Natural killer cell (primary cell): ENCODE measurements around the gene POMGNT1. TPM values are rescaled to one million over a fixed set of nuclear protein-coding genes. Genes with fewer than 3 reads are reported as not detected.
"Not testable (repeated sequence)": the region's sequence is repeated elsewhere in the genome, so short reads cannot be mapped to it uniquely, and the experiment has no call there.

Source experiments
- ATAC-seq, 3 donors: fragments of 150-1000 bp in 2 of 3; fragments of 200-7000 bp in 1 of 3; cut with Tn5 transposase; 1 replicate in 1 of 3; 2 replicates in 2 of 3; pipeline ENCODE4 v1.10.0; 2021; ENCODE audit warnings: mild to moderate bottlenecking in 2 of 3, moderate library complexity in 2 of 3
- DNase-seq, 2 donors: peaks; one replicate each; pipeline versions ENCODE4 v3.0.0 to v3.0.0-alpha.2; 2013 to 2021; ENCODE audit warnings: mixed read lengths in 1 of 2
- H3K27ac ChIP-seq: one replicate; pipeline ENCODE4 v1.5.1; 2013; ENCODE audit warnings: mild to moderate bottlenecking, low read length
- H3K27me3 ChIP-seq: one replicate; pipeline ENCODE4 v1.6.1; 2013; ENCODE audit warnings: low read length; ENCODE audit not compliant: control insufficient read depth, insufficient read depth
- H3K36me3 ChIP-seq: one replicate; pipeline ENCODE4 v1.6.1; 2013; ENCODE audit warnings: low read length; ENCODE audit not compliant: control insufficient read depth, insufficient read depth
- H3K4me1 ChIP-seq: one replicate; pipeline ENCODE4 v1.6.1; 2013; ENCODE audit warnings: low read length; ENCODE audit not compliant: control insufficient read depth, insufficient read depth
- H3K4me3 ChIP-seq: one replicate; pipeline ENCODE4 v1.5.1; 2013; ENCODE audit warnings: low read length
- H3K9me3 ChIP-seq: one replicate; pipeline ENCODE4 v1.6.1; 2013; ENCODE audit warnings: low read length; ENCODE audit not compliant: control insufficient read depth, insufficient read depth
- H3K27ac Mint-ChIP-seq, 2 donors: one replicate each; pipeline ENCODE4 v1.8.0; 2022; ENCODE audit warnings: mild to moderate bottlenecking in 2 of 2, mixed read lengths in 2 of 2, moderate library complexity in 1 of 2
- H3K27me3 Mint-ChIP-seq, 2 donors: one replicate each; pipeline ENCODE4 v1.8.0; 2022; ENCODE audit warnings: low read depth in 2 of 2, mixed read lengths in 2 of 2
- H3K36me3 Mint-ChIP-seq: one replicate; pipeline ENCODE4 v1.8.0; 2022; ENCODE audit warnings: mixed read lengths
- H3K4me1 Mint-ChIP-seq, 2 donors: one replicate each; pipeline ENCODE4 v1.8.0; 2022; ENCODE audit warnings: mixed read lengths in 2 of 2
- H3K4me3 Mint-ChIP-seq: one replicate; pipeline ENCODE4 v1.8.0; 2022; ENCODE audit warnings: mild to moderate bottlenecking, moderate library complexity, mixed read lengths
- H3K9me3 Mint-ChIP-seq, 2 donors: one replicate each; pipeline ENCODE4 v1.8.0; 2022; ENCODE audit warnings: mixed read lengths in 2 of 2
- CTCF ChIP-seq: fragments of 200-600 bp; IDR thresholded peaks from one replicate; pipeline ENCODE4 v1.8.0; 2022; ENCODE audit warnings: antibody characterized with exemption
- WGBS: methylation state at CpG from one replicate; pipeline ENCODE4 v1.1.7; 2013; ENCODE audit warnings: missing lambda C conversion rate; ENCODE audit not compliant: insufficient coverage; 5-methylcytosine and 5-hydroxymethylcytosine counted together
- intact Hi-C: fragments of 100-400 bp; cut with micrococcal nuclease; formaldehyde crosslinking; loops from one replicate; pipeline ENCODE4 v1.14.2; 2022
- total RNA-seq, 4 donors: library from RNA; stranded (reverse); fragments of 120-200 nt in 1 of 4; gene quantifications; one replicate each; pipeline versions ENCODE4 v1.2.3 to v1.2.4, GENCODE V29; 2013 to 2022

The POMGNT1 gene
- total RNA-seq, 3 donors from 2014 or later (not counting 1 experiment from before 2014, with no cell fraction given): 35.8 to 51.3 (median 47.0) TPM

- WGBS: 97% methylated on average over 4 of the region's 4 CpGs
- Histone ChIP-seq H3K9me3 (peaks cover 4% of the 10 kb centered on the region), H3K4me1 (no peaks in the 10 kb centered on the region), H3K36me3 (no peaks in the 10 kb centered on the region), H3K27me3 (no peaks in the 10 kb centered on the region), H3K4me3 (no peak overlapping the region), H3K27ac (no peak overlapping the region)
- no peak overlapping the region for H3K4me3 Mint-ChIP-seq
- no peak overlapping the region for H3K27ac Mint-ChIP-seq
- ATAC-seq: no peak
- no peaks in the 10 kb centered on the region for H3K27me3 Mint-ChIP-seq
- no peaks in the 10 kb centered on the region for H3K36me3 Mint-ChIP-seq
- DNase-seq: no peak
- intact Hi-C loops: no loop called here
- no peaks in the 10 kb centered on the region for H3K9me3 Mint-ChIP-seq
- TF ChIP-seq CTCF: no peak
- H3K4me1 Mint-ChIP-seq: peaks cover 0 to 5% of the 10 kb centered on the region in 2 donors
Measured at GRCh38 chr1:46236882-46237281, 38.6 kb upstream of the POMGNT1 start.

GRCh38 chr1:46231231-46231630 lies 33.0 kb upstream of the POMGNT1 start:
- ATAC-seq, H3K9me3 Mint-ChIP-seq, DNase-seq, H3K27ac Mint-ChIP-seq, H3K36me3 ChIP-seq, H3K36me3 Mint-ChIP-seq, intact Hi-C loops, H3K27me3 ChIP-seq, H3K4me3 ChIP-seq, H3K27ac ChIP-seq, H3K27me3 Mint-ChIP-seq, H3K4me3 Mint-ChIP-seq, H3K9me3 ChIP-seq, H3K4me1 Mint-ChIP-seq, H3K4me1 ChIP-seq: not testable (repeated sequence)
- WGBS: 91% methylated on average over 2 of the region's 3 CpGs

GRCh38 chr1:46224966-46225365 lies 26.7 kb upstream of the POMGNT1 start:
- H3K27me3 ChIP-seq: no peaks in the 10 kb centered on the region
- H3K36me3 Mint-ChIP-seq: no peaks in the 10 kb centered on the region
- H3K4me3 Mint-ChIP-seq: no peak overlapping the region
- WGBS: 91% methylated on average over 4 of the region's 4 CpGs
- no peak overlapping the region for H3K4me3 ChIP-seq
- H3K27ac Mint-ChIP-seq: no peak overlapping the region
- H3K27ac ChIP-seq: no peak overlapping the region
- peaks cover 0 to 5% of the 10 kb centered on the region in 2 donors for H3K4me1 Mint-ChIP-seq
- H3K4me1 ChIP-seq: peaks cover 3% of the 10 kb centered on the region
- H3K36me3 ChIP-seq: no peaks in the 10 kb centered on the region
- intact Hi-C loops: no loop called here
- DNase-seq (no peak), ATAC-seq (no peak)
- no peaks in the 10 kb centered on the region for H3K9me3 Mint-ChIP-seq
- no peaks in the 10 kb centered on the region for H3K9me3 ChIP-seq
- TF ChIP-seq CTCF: no peak
- H3K27me3 Mint-ChIP-seq: no peaks in the 10 kb centered on the region

- ATAC-seq (peak; percentile 90 to 99 (median 97)), DNase-seq (peak; percentile 37 to 84)
- no peak overlapping the region for H3K27ac Mint-ChIP-seq
- peaks cover 0 to 5% of the 10 kb centered on the region in 2 donors for H3K4me1 Mint-ChIP-seq
- H3K27me3 Mint-ChIP-seq: no peaks in the 10 kb centered on the region
- peak; percentile 87 for TF ChIP-seq CTCF
- Histone ChIP-seq H3K36me3 (no peaks in the 10 kb centered on the region), H3K27ac (no peak overlapping the region), H3K27me3 (no peaks in the 10 kb centered on the region), H3K9me3 (no peaks in the 10 kb centered on the region), H3K4me1 (peaks cover 3% of the 10 kb centered on the region), H3K4me3 (no peak overlapping the region)
- H3K4me3 Mint-ChIP-seq: no peak overlapping the region
- WGBS: 14% methylated on average over 6 of the region's 6 CpGs
- H3K9me3 Mint-ChIP-seq: no peaks in the 10 kb centered on the region
- no peaks in the 10 kb centered on the region for H3K36me3 Mint-ChIP-seq
- intact Hi-C loops: loop anchor here (1.0 to 2.0 kb wide), 2 partner anchors 45 to 186 kb away; no protein-coding TSS in a partner anchor
Measured at GRCh38 chr1:46223472-46223943, 25.3 kb upstream of the POMGNT1 start.

DNA sequence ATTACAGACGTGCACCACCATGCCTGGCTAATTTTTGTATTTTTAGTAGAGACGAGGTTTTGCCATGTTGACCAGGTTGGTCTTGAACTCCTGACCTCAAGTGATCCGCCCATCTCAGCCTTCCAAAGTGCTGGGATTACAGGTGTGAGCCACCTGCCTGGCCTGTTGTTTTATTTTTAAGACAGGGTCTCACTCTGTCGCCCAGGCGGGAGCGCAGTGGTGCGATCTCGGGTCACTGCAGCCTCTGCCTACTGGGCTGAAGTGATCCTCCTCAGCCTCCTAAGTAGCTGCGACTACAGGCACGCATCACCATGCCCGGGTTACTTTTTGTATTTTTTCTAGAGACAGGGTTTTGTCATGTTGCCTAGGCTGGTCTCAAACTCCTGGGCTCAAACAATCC lies 24.8 kb upstream of the POMGNT1 start:
- H3K27me3 ChIP-seq, H3K9me3 ChIP-seq, DNase-seq, H3K4me1 Mint-ChIP-seq, H3K4me1 ChIP-seq, H3K36me3 ChIP-seq, H3K27ac ChIP-seq, H3K27ac Mint-ChIP-seq, H3K36me3 Mint-ChIP-seq, H3K4me3 ChIP-seq, H3K9me3 Mint-ChIP-seq, H3K27me3 Mint-ChIP-seq, H3K4me3 Mint-ChIP-seq: not testable (repeated sequence)
- intact Hi-C loops: loop anchor here (1.0 to 2.0 kb wide), 2 partner anchors 44 to 186 kb away; no protein-coding TSS in a partner anchor
- ATAC-seq: peak in 1 of 3 donors; percentile 15
- 83% methylated on average over 11 of the region's 11 CpGs for WGBS
